HG03457 (cell line): ENCODE data around the gene OSBPL8.

Source experiments
- ATAC-seq: cut with Tn5 transposase; IDR thresholded peaks from one replicate; pipeline ENCODE4 v1.9.1; 2021; ENCODE audit warnings: moderate number of reproducible peaks; ENCODE audit not compliant: unreplicated experiment

Gene OSBPL8

GRCh38 chr12:76471579-76471978 is 88.0 kb downstream of the OSBPL8 start:
- ATAC-seq = no peak

GRCh38 chr12:76470028-76470939 is 89.3 kb downstream of the OSBPL8 start:
- ATAC-seq = peak; percentile 86

GRCh38 chr12:76464631-76465166 is 94.9 kb downstream of the OSBPL8 start:
- no peak for ATAC-seq

GRCh38 chr12:76462668-76463224 is 96.8 kb downstream of the OSBPL8 start:
- no peak for ATAC-seq

- ATAC-seq = no peak
Measured at GRCh38 chr12:76460807-76461206, 98.8 kb downstream of the OSBPL8 start.

- ATAC-seq = no peak
Measured at GRCh38 chr12:76457818-76458217, 101.8 kb downstream of the OSBPL8 start.

GRCh38 chr12:76457010-76457409 is 102.6 kb downstream of the OSBPL8 start:
- ATAC-seq = no peak

- ATAC-seq = peak; percentile 80
Measured at GRCh38 chr12:76455582-76456345, 103.8 kb downstream of the OSBPL8 start.

- no peak for ATAC-seq
Measured at GRCh38 chr12:76451528-76451927, 108.0 kb downstream of the OSBPL8 start.

GRCh38 chr12:76450690-76451089 is 108.9 kb downstream of the OSBPL8 start:
- ATAC-seq = no peak

- ATAC-seq = no peak
Measured at GRCh38 chr12:76449993-76450392, 109.6 kb downstream of the OSBPL8 start.

- no peak for ATAC-seq
Measured at GRCh38 chr12:76449583-76449982, 110.0 kb downstream of the OSBPL8 start.

GRCh38 chr12:76449016-76449415 is 110.6 kb downstream of the OSBPL8 start:
- no peak for ATAC-seq

GRCh38 chr12:76446090-76446489 is 113.5 kb downstream of the OSBPL8 start:
- no peak for ATAC-seq

GRCh38 chr12:76445462-76445861 is 114.1 kb downstream of the OSBPL8 start:
- ATAC-seq = no peak

- no peak for ATAC-seq
Measured at GRCh38 chr12:76444408-76444984, 115.1 kb downstream of the OSBPL8 start.

- ATAC-seq = no peak
Measured at GRCh38 chr12:76441016-76441415, 118.6 kb downstream of the OSBPL8 start.

- ATAC-seq = no peak
Measured at GRCh38 chr12:76432733-76433132, 126.8 kb downstream of the OSBPL8 start.

- no peak for ATAC-seq
Measured at GRCh38 chr12:76428117-76428516, 131.5 kb downstream of the OSBPL8 start.

- no peak for ATAC-seq
Measured at GRCh38 chr12:76426160-76426559, 133.4 kb downstream of the OSBPL8 start.

- no peak for ATAC-seq
Measured at GRCh38 chr12:76424941-76425340, 134.6 kb downstream of the OSBPL8 start.
